A549 (cell line): ENCODE measurements around the gene NDUFB2. TPM values are rescaled to one million over a fixed set of nuclear protein-coding genes. Genes with fewer than 3 reads are reported as not detected.
A peak's percentile ranks its signal among the peaks of the same experiment; 100 is the strongest.

Source experiments
- ATAC-seq, 2 experiments: fragments of 200-7000 bp in 1 of 2; fragments of >200 bp in 1 of 2; cut with Nextera tagmentation in 1 of 2; cut with Tn5 transposase in 1 of 2; 3 replicates each; pipeline versions ENCODE4 v1.8.0 to v1.9.1; 2018 to 2020; ENCODE audit warnings: mild to moderate bottlenecking in 1 of 2, moderate library complexity in 1 of 2
- CTCF ChIA-PET: fragments of 300-600 bp; sonication (Branson Sonifier 250); formaldehyde crosslinking; extraction: SDS; loops from one replicate; lab custom pipeline; 2021; ENCODE audit warnings: antibody characterized with exemption, inconsistent platforms; lab: Yijun Ruan, JAX
- POLR2A ChIA-PET: fragments of 350-600 bp; formaldehyde crosslinking; extraction: SDS; loops from one replicate; lab custom pipeline; 2021; ENCODE audit warnings: antibody characterized with exemption, inconsistent platforms; lab: Yijun Ruan, JAX
- DNase-seq, 2 experiments: peaks; one replicate each; pipeline versions ENCODE4 v3.0.0 to v3.0.0-alpha.2; 2011 to 2016; ENCODE audit warnings: low read depth in 1 of 2, low spot score in 1 of 2
- FAIRE-seq: peaks from 2 replicates; lab custom pipeline; 2011; peaks lifted over from hg19 to GRCh38; lab: Jason Lieb, UNC
- H3K27ac ChIP-seq, 2 experiments: fragments of >200 bp; sonication (Bioruptor Twin); formaldehyde crosslinking; 3 replicates each; pipeline ENCODE4 v1.5.1; 2016 to 2017
- H3K4me1 ChIP-seq: fragments of >200 bp; sonication (Bioruptor Twin); formaldehyde crosslinking; 3 replicates; pipeline ENCODE4 v1.6.1; 2016
- H3K4me2 ChIP-seq: fragments of >200 bp; sonication (Bioruptor Twin); formaldehyde crosslinking; 3 replicates; pipeline ENCODE4 v1.6.1; 2016
- H3K4me3 ChIP-seq: fragments of >200 bp; sonication (Bioruptor Twin); formaldehyde crosslinking; 3 replicates; pipeline ENCODE4 v1.5.1; 2016
- H3K9me3 ChIP-seq: fragments of >200 bp; sonication (Bioruptor Twin); formaldehyde crosslinking; 3 replicates; pipeline ENCODE4 v1.6.1; 2016
- CHD2 ChIP-seq: fragments of 150-350 bp; IDR thresholded peaks from 2 replicates; pipeline ENCODE4 v1.6.1; 2014; ENCODE audit warnings: low read length; ENCODE audit not compliant: partially characterized antibody
- ESRRA ChIP-seq: fragments of 150-350 bp; IDR thresholded peaks from 2 replicates; pipeline ENCODE4 v1.6.1; 2014; ENCODE audit warnings: mild to moderate bottlenecking, low read length, borderline replicate concordance
- FOSL2 ChIP-seq, 2 experiments: fragments of 450-650 bp in 1 of 2; fragments of >200 bp in 1 of 2; sonication (Bioruptor Twin) in 1 of 2; formaldehyde crosslinking; IDR thresholded peaks; 2 replicates each; pipeline versions ENCODE4 v1.5.0 to v1.6.1; 2016 to 2020; ENCODE audit warnings: mild to moderate bottlenecking in 1 of 2, moderate library complexity in 1 of 2
- HOXA7 ChIP-seq: fragments of 250-450 bp; sonication (Bioruptor Pico); IDR thresholded peaks from 2 replicates; pipeline ENCODE4 v1.5.0; 2020; ENCODE audit warnings: mild to moderate bottlenecking, moderate library complexity
- JUN ChIP-seq, 2 experiments: fragments of >200 bp; sonication (Bioruptor Twin); formaldehyde crosslinking; IDR thresholded peaks; 2 replicates in 1 of 2; 3 replicates in 1 of 2; pipeline ENCODE4 v1.6.1; 2016 to 2017
- JUNB ChIP-seq: fragments of >200 bp; sonication (Bioruptor Twin); formaldehyde crosslinking; IDR thresholded peaks from 2 replicates; pipeline ENCODE4 v1.6.1; 2016
- MAZ ChIP-seq: fragments of 150-350 bp; IDR thresholded peaks from 2 replicates; pipeline ENCODE4 v1.6.1; 2014; ENCODE audit warnings: antibody characterized with exemption, low read depth, low read length, borderline replicate concordance
- NFE2L2 ChIP-seq: fragments of 150-350 bp; conservative IDR thresholded peaks from 2 replicates; pipeline ENCODE4 v1.6.1; 2014; ENCODE audit warnings: low read length
- POLR2A ChIP-seq: IDR thresholded peaks from 2 replicates; pipeline ENCODE4 v1.6.1; 2012; ENCODE audit warnings: mild to moderate bottlenecking, low read length
- RAD21 ChIP-seq, 2 experiments: fragments of >200 bp in 1 of 2; sonication (Bioruptor Twin) in 1 of 2; formaldehyde crosslinking in 1 of 2; IDR thresholded peaks in 1 of 2; conservative IDR thresholded peaks in 1 of 2; 2 replicates in 1 of 2; 3 replicates in 1 of 2; pipeline ENCODE4 v1.6.1; 2012 to 2018; ENCODE audit warnings: inconsistent platforms in 1 of 2
- RNF2 ChIP-seq: fragments of 200-600 bp; sonication (generic); IDR thresholded peaks from 2 replicates; pipeline ENCODE4 v1.6.1; 2016; ENCODE audit warnings: low read depth, mild to moderate bottlenecking, antibody characterized with exemption, moderate library complexity, borderline replicate concordance
- SMC3 ChIP-seq: fragments of >200 bp; sonication (Bioruptor Twin); formaldehyde crosslinking; IDR thresholded peaks from 3 replicates; pipeline ENCODE4 v1.6.1; 2018; ENCODE audit warnings: inconsistent platforms
- WGBS: methylation state at CpG from one replicate; pipeline ENCODE4 v1.1.6; 2017; ENCODE audit errors: missing lambda C conversion rate; 5-methylcytosine and 5-hydroxymethylcytosine counted together
- polyA plus RNA-seq, 4 experiments: library from polyadenylated mRNA; depleted of rRNA in 3 of 4; stranded (reverse); fragments of >200 nt; fragmentation: RNase III in 1 of 4; extraction: RNeasy Plus Mini Kit Qiagen cat#74134 plus additional on column Dnase treatment in 1 of 4; gene quantifications; 2 replicates in 3 of 4; 3 replicates in 1 of 4; pipeline ENCODE4 v1.2.3, GENCODE V29; 2011 to 2017
- TF ChIP-seq, protein P1 (sequence below): fragments of >200 bp; sonication (Bioruptor Twin); formaldehyde crosslinking; IDR thresholded peaks from 3 replicates; pipeline ENCODE4 v1.6.1; 2016
- TF ChIP-seq, protein P2 (sequence below): fragments of 450-650 bp; IDR thresholded peaks from 2 replicates; pipeline ENCODE4 v1.6.1; 2014; ENCODE audit warnings: antibody characterized with exemption

Gene NDUFB2
- polyA plus RNA-seq, 2 of the 4 experiments (the other 2 are of a cell fraction): 370 to 381 TPM

- 52% methylated on average over 4 of the region's 4 CpGs for WGBS
- Histone ChIP-seq H3K4me2 (no peak overlapping the region), H3K9me3 (no peaks in the 10 kb centered on the region), H3K4me1 (peaks cover 15% of the 10 kb centered on the region; the same call in 1 of the 3 replicates), H3K4me3 (no peak overlapping the region), H3K27ac (no peak overlapping the region)
- ChIA-PET POLR2A (no interaction called here), CTCF (interaction anchor here (0.6 to 3.2 kb wide), 3 partner anchors 10 to 870 kb away, joined by 3 to 18 read pairs (median 6); no protein-coding TSS in a partner anchor)
- TF ChIP-seq FOSL2 (IDR thresholded peaks at IDR 0.05): no peak
- TF ChIP-seq FOSL2 (CRISPR knock-in tag; IDR thresholded peaks at IDR 0.05): no peak
- TF ChIP-seq HOXA7 (CRISPR knock-in tag): no peak
- TF ChIP-seq MAZ: no peak
- TF ChIP-seq CHD2: no peak
- no peak for TF ChIP-seq RNF2
- no peak for TF ChIP-seq RAD21 (conservative IDR thresholded peaks at IDR 0.05 in 1 of 2, IDR thresholded peaks at IDR 0.05 in 1 of 2)
- TF ChIP-seq ESRRA: no peak
- no peak for FAIRE-seq
- no peak for DNase-seq
- no peak for ATAC-seq
Observed at GRCh38 chr7:140670343-140670935, 26.1 kb upstream of the NDUFB2 start.

GRCh38 chr7:140671966-140672365 is 24.5 kb upstream of the NDUFB2 start:
- WGBS: 78% methylated on average over 15 of the region's 15 CpGs
- FAIRE-seq: no peak
- POLR2A ChIA-PET: no interaction called here

GRCh38 chr7:140672382-140673062 is 24.0 kb upstream of the NDUFB2 start, which contains the start of gene ADCK2:
TSS of gene ADCK2 (plus strand) at chr7:140672945. CDS start at chr7:140673331, 386 bp downstream.
- FAIRE-seq: no peak
- DNase-seq: peak; percentile 24 to 86
- ATAC-seq: peak; percentile 80 to 89
- ChIA-PET POLR2A (no interaction called here), CTCF (interaction anchor here (1.0 to 1.1 kb wide), 3 partner anchors 19 to 156 kb away, joined by 3 to 4 read pairs (median 3); no protein-coding TSS in a partner anchor)
- WGBS: 8% methylated on average over 9 of the region's 41 CpGs
- Histone ChIP-seq H3K27ac (peak within 1 kb of the TSS; percentile 81 to 89), H3K4me1 (peaks cover 15% of the 10 kb centered on the region; the same call in 1 of the 3 replicates), H3K4me3 (peak within 1 kb of the TSS; percentile 80), H3K9me3 (no peaks in the 10 kb centered on the region), H3K4me2 (peak within 1 kb of the TSS; percentile 85)
- TF ChIP-seq SMC3 (no peak), POLR2A (peak; percentile 49), JUN (IDR thresholded peaks at IDR 0.05) (peak in 1 of 2 experiments; percentile 71; a peak in 1 of 5 replicates)

More at GRCh38 chr7:140671966-140672365, 24.5 kb upstream of the NDUFB2 start:
- no peaks in the 10 kb centered on the region for H3K9me3 ChIP-seq
- H3K4me2 ChIP-seq: peak overlapping the region; percentile 85
- CTCF ChIA-PET: interaction anchor here (1.1 kb wide), 1 partner anchor 155 kb away, joined by 4 read pairs; no protein-coding TSS in a partner anchor
- TF ChIP-seq JUN (IDR thresholded peaks at IDR 0.05): no peak
- TF ChIP-seq, protein P1, sequence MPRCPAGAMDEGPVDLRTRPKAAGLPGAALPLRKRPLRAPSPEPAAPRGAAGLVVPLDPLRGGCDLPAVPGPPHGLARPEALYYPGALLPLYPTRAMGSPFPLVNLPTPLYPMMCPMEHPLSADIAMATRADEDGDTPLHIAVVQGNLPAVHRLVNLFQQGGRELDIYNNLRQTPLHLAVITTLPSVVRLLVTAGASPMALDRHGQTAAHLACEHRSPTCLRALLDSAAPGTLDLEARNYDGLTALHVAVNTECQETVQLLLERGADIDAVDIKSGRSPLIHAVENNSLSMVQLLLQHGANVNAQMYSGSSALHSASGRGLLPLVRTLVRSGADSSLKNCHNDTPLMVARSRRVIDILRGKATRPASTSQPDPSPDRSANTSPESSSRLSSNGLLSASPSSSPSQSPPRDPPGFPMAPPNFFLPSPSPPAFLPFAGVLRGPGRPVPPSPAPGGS: no peak
- TF ChIP-seq NFE2L2: no peak
- TF ChIP-seq JUNB: no peak
- TF ChIP-seq CHD2: no peak
- TF ChIP-seq, protein P2, sequence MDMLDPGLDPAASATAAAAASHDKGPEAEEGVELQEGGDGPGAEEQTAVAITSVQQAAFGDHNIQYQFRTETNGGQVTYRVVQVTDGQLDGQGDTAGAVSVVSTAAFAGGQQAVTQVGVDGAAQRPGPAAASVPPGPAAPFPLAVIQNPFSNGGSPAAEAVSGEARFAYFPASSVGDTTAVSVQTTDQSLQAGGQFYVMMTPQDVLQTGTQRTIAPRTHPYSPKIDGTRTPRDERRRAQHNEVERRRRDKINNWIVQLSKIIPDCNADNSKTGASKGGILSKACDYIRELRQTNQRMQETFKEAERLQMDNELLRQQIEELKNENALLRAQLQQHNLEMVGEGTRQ: no peak
- TF ChIP-seq ESRRA: no peak
- ATAC-seq: no peak
- H3K4me3 ChIP-seq: no peak overlapping the region
- H3K27ac ChIP-seq: no peak overlapping the region
- no peak for DNase-seq
- H3K4me1 ChIP-seq: peaks cover 15% of the 10 kb centered on the region; the same call in 1 of the 3 replicates
